ENCODE data around the gene PRKAG2.

PRKAG2 gene

DNA sequence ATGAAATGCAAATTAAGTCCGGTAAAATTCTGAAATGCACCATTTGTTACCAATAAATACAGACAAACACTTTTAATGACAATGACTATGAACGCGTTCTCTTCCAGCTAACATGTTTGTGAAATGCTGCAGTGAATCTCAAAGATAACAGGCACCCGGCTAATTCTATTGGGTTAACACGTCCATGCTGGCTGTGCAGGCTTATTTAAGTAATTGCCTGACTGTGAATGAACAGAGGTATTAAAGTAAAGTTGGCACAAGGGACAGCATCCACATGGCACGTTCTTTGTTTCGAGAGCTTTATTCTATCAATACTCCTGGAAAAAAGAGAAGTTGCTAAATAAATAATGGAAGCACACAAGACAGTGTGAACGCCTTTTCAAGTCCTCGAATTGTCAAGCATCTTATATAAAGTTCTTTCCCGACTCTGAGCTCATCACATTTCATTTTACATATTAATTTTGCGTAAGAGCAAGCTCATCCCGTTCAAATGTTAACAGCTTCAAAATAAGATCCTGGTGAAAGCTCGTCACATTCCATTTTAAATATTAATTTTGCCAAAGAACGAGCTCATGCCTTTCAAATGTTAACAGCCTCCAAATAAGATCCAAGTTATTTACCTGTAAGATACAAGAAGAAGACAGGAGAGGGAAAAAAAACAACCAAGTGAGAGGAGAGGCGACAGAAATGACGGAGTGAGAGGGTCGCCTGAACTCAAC, 245.9 kb downstream of the PRKAG2 start:
- DNase-seq = no peak

GRCh38 chr7:151630358-151630757, 246.6 kb downstream of the PRKAG2 start:
- DNase-seq = no peak

DNA sequence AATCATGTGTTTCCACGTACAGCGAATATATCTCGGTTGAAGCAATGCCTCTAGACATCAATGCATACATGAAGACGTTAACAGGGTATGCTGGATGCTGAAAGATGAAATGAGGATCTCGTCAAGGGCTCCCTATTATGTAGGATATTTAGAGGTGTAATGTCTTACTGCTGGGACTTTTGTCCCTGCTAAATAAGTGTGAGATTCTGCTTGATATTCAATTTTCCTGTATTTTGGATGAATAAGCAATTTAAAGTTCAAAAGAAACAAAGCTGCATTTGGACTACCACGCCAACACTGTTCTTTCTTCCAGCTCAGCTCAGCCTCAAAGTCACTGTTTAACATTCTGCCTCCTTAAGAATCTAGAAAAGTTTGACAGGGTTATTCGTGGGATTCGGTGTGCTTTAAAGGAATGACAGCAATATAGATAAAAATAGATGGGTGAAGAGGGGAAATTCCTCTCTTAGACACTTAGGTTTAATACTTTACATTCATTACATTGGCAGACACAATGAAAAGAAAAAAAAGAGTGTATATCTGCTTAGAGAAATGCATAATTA, 247.1 kb downstream of the PRKAG2 start:
- no peak for DNase-seq

- no peak for DNase-seq
Measured at GRCh38 chr7:151628846-151629604, 247.9 kb downstream of the PRKAG2 start.

GRCh38 chr7:151626422-151627115, 250.3 kb downstream of the PRKAG2 start:
- peak; percentile 43 for DNase-seq

DNA sequence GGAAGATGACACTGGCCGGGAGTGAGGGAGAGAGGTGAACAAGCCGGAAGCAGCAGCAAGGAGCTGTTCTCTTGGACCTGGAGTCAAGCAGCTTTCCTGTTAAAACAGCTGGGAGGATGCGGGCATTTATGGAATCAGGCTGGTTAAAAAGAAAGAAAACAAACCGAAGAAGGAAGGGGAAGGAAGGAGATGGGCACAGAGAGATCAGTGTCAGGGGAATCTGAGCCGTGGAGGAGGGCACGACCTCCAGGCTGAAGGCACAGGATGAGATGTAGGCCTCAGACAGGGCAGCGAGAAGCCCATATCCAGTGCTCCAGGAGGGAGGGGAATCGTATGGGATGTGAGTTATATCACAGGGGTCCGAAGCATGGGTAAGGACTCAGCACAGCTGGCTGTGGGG, 251.3 kb downstream of the PRKAG2 start:
- no peak for DNase-seq

DNA sequence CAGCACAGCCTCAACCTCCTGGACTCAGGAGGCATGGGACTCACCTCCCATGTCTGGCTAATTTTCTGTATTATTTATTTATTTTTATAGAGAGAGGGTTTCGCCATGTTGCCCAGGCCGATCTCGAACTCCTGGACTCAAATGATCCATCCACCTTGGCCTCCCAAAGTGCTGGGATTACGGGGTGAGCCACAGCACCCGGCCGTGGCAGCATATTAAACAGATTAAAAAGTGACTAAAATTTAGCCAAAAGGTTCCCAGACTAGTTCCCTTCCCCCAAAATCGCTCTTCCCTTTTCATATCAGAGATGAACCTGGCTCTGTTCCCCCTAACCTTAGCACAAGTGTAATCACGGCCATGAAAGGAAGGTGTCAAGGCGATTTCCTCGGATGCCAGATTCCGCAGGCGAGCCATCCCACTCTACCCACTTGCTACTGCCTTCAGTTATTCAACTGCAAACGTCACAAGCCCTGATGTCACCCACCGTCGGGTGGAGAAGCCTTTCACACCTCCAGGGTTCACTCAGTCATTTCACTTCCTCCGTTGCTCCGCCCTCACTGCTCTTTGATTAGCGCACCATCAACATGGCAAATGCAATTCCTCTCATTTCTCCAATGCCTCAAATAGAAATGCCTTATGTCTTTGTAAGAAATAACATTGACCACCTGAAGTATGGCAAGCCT, 252.5 kb downstream of the PRKAG2 start:
- no peak for DNase-seq

DNA sequence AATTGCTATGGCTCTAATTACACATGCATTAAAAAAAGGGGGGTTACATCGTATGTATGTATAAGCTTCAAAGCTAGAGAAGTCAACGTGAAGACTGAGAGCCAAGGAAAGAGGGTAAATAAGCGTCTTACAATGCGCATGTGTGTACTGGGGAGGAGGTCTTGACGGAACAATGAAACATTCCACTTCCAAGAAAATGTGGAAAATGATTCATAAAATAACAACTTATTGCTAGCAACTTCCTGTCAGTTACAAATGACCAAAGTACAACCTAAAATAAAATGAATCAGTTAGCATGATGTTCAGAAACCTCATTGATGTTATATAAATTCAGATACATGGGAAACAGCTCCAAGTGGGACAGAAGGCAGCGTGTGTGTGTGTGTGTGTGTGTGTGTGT, 253.1 kb downstream of the PRKAG2 start:
- DNase-seq = no peak

DNA sequence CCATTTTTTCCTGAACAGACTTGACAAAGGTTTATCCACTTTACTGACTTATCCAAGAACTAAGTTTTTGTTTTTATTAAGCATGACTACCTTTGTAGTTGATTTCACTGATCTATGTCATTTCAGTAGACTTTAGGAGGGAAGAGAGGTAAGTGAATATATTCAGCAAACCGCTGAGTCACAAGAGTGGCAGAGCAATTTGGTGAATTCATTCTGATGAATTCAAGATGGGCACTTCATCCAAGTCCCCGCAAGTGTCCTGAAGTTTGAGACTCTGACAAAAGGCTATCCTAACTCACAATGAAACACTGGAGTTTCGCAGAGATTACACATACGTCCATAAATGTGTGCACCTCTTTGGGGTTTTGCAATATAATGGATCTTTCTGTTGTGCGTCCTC, 255.0 kb downstream of the PRKAG2 start:
- DNase-seq = no peak

- no peak for DNase-seq
Measured at GRCh38 chr7:151616443-151617213, 260.3 kb downstream of the PRKAG2 start.

- no peak for DNase-seq
Measured at GRCh38 chr7:151615784-151616183, 261.1 kb downstream of the PRKAG2 start.

DNA sequence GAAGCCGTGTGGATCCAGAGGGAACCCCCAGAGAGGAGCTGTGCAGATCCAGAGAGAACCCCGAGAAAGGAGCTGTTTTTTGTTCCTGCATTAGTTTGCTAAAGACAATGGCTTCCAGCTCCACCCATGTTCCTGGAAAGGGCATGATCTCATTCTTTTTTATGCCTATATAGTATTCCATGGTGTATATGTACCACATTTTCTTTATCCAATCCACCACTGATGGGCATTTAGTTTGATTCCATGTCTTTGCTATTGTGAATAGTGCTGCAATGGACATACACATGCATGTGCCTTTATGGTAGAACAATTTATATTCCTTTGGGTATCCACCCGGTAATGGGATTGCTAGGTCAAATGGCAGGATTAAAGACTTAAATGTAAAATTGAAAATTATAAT, 261.9 kb downstream of the PRKAG2 start:
- DNase-seq = no peak

DNA sequence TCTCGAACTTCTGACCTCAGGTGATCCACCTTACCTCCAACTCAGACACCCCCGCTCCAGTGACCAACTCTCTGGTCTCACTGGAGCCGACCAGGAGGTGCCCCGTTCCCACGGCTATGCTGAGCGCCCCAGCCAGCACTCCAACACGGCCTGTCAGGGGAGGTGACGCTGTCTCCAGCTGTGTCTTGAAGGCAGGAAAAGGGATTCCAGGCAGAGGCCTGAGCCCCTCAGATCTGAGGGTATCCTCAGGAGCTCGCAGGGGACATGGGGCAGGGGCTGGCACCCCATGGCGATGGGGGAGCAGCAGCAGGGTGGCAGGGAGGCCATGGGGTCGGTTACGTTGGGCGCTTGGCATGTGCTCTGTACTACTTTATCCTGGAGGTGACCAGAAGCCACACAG, 262.9 kb downstream of the PRKAG2 start:
- DNase-seq = no peak

DNA sequence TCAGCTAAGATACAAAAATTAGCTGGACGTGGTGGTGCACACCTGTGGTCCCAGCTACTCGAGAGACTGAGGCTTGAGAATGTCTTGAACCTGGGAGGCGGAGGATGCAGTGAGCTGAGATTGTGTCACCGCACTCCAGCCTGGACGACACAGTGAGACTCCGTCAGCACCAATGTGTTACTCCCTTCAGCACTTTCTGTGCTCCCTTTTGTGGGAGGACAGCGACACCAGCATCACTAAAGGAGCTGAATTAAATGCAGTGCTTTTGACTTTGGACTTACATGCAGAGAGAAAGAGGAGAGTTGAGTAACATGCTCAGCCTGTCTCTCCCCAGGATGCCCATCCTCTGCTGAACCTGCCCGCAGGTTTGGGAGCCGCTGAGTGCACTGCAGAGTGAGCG, 265.0 kb downstream of the PRKAG2 start:
- no peak for DNase-seq

- DNase-seq = no peak
Measured at GRCh38 chr7:151611041-151611440, 265.9 kb downstream of the PRKAG2 start.

- DNase-seq = no peak
Measured at GRCh38 chr7:151608031-151608551, 268.8 kb downstream of the PRKAG2 start.

DNA sequence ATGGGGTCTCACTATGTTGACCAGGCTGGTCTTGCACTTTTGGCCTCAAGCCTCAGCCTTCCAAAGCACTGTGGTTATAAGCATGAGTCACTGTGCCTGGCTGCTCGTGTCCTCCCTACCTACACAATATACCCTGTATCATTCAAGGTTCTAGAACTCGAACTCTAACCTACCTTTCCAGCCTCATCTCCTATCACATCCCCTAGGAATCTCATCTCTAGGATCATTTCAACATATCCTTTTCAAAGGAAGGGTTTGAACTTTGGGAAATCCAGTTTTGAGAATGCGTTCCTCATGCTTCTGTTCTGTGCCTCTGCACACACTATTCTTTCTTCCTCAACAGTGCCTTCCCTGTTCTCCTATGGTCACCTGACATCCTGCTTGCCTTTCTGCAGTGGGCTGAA, 269.4 kb downstream of the PRKAG2 start:
- no peak for DNase-seq

GRCh38 chr7:151603951-151604350, 273.0 kb downstream of the PRKAG2 start:
- DNase-seq = no peak

GRCh38 chr7:151601521-151602305, 275.2 kb downstream of the PRKAG2 start:
- no peak for DNase-seq

DNA sequence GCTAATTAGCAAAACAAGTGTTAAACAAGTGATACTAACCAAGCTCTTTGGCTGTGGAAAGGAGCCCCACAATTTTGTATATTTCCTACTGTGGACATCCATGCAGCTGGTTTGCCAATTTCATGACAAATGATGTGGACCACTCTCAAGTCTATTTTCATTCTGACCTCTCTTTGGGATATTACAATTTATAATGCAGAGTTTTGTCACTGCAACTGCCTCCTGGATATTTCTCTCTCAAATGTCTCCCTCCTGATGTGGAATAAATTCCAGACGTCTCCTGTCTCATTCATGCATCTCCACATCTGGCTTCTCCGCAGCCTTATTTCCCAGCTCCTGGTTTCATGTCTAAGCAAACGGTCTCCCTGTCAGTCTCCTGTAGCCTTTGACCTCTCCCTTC, 276.6 kb downstream of the PRKAG2 start:
- no peak for DNase-seq
